Activated CD8-positive, alpha-beta memory T cell treated with anti-CD3 and anti-CD28 coated beads, Interleukin-2, amount 50 U/mL, for 4 hours (primary cell): Measurements from ENCODE around the gene SLC27A1.
A peak's percentile ranks its signal among the peaks of the same experiment; 100 is the strongest.
"Not testable (repeated sequence)": the region's sequence is repeated elsewhere in the genome, so short reads cannot be mapped to it uniquely, and the experiment has no call there.

ENCODE experiments used
- DNase-seq: peaks from one replicate; pipeline ENCODE4 v3.0.0-alpha.2; 2020

Gene SLC27A1

GRCh38 chr19:17512574-17512939 is 42.2 kb downstream of the SLC27A1 start:
- no peak for DNase-seq

DNA sequence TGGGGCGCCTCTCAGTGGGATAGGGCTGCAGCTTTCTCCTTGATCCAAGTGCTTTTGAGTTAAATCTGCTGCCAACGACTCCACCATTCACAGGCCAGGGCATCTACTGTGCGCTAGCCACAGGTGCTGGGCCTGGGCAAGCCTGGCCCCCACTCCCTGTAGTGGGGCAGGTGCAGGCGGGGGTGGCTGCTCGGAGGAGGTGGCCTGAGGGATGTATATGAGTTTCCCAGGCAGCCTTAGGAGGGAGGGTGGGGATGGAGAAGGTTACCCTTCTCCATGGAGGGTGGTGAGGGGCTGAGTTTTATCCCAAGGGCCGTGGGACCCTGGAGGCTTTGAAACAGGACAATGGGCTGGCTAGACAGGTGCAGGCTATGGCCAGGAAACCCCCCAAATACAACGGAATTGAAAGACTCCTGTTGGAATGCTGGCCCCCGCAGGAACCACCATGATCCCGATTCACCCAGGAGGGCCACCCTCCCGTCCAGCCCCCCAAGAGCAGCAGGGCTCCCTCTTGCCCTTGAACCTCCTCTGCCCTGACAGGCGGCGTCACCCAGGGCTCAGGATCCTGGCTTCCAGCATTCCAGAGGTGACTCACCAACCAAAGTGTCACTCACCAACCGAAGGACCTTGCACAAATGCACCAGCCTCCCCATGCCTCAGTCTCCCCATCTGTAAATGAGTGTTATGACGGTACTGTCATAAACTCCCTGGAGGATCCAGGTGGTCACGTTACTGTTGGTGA is 45.3 kb downstream of the SLC27A1 start:
- DNase-seq: no peak

DNA sequence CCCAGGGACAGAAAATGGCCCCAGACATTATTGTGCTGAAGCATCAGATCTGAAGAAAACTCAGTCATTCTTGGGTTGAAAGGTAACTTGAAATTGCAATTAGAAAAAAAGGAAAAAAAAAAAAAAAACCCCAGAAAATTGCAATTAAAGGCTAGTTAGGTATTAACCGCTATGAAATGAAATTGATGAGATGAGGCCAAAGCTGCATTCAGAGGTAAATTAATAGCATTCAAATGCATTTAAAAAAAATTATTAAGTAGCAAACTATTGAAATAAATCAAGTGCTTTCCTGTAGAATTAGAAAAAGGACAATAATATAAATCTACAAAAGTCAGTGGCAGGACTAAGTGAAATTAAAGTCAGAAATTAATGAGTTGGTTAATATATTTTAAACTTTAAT is 47.6 kb downstream of the SLC27A1 start:
- no peak for DNase-seq

- not testable (repeated sequence) for DNase-seq
These were observed 48.3 kb downstream of the SLC27A1 start for GRCh38 chr19:17518654-17519053.

DNA sequence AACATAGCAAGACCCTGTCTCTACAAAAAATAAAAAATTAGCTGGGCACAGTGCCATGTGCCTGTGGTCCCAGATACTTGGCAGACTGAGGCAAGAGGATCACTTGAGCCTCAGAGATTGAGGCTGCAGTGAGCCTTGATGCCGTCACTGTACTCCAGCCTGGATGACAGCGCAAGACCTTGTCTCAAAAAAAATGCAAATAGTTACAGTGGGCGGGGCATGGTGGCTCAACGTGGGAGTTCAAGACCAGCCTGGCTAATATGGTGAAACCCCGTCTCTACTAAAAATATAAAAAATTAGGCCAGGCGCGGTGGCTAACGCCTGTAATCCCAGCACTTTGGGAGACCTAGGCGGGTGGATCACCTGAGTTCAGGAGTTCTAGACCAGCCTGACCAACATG is 49.6 kb downstream of the SLC27A1 start:
- no peak for DNase-seq

GRCh38 chr19:17520865-17521264 is 50.5 kb downstream of the SLC27A1 start:
- no peak for DNase-seq

DNA sequence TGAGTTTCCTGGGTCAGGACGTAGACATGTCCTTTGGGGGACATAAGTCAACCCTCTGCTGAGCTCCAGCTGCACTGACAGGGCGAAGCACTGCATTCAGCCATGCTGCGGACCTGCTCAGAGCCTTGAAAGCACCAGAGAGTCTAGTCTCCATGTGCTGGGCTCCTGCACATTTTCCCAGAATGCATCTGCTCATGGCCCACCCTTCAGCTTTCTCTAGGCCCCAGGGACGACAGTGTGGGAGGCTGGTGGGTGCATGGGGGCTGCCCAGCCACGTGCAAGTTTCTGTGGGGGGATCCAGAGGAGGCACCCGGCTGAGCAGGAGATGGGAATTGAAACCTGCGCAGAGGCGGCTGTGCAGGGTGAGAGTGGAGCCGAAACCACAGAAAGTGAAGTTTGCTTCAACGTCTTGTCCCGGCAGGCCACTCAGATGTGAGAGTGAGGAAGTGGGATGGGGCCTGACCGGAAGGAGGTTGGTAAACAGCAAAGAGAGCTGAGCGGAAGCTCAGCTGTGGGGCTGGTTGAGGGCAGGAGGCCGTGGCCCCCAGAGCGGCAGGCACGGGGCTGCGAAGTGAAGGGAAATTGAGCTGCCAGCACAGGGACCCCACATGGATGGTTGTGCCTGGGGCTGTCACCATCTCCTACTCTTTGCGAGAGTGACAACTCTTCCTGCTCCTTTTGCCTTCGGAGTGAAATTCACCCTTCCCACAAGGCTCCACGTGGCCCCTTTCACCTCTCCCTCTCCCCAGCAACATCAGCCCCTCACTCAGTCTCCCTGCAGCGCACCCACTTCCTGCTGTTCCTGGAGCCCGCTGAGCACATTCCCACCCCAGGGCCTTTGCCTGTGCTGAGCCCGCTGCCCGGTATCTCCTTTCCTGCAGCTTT is 52.9 kb downstream of the SLC27A1 start:
- peak; percentile 32 for DNase-seq

GRCh38 chr19:17524651-17525050 is 54.3 kb downstream of the SLC27A1 start:
- no peak for DNase-seq

GRCh38 chr19:17525141-17525540 is 54.8 kb downstream of the SLC27A1 start:
- DNase-seq: no peak

- no peak for DNase-seq
These were observed 56.6 kb downstream of the SLC27A1 start for GRCh38 chr19:17526922-17527321.

- DNase-seq: no peak
These were observed 57.0 kb downstream of the SLC27A1 start for GRCh38 chr19:17527326-17527725.

DNA sequence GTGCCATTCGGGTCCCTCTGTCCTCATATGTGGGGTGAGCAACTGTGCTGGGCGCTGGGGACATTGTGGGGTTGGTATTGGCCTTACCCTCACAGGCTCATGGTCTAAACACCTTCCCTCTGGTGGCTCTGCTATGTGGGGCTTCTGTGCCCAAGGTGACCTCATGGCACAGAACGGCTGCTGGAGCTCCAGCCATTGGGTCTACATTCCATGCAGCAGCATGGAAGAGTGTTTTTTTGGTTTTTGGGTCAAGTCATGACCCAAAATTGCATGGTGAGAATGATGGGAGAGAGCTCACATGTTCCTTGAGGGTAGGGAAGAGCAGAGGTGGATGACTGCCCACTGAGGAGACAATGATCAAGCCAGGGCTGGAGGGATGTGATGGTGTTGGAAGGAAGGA is 58.3 kb downstream of the SLC27A1 start:
- DNase-seq: no peak

DNA sequence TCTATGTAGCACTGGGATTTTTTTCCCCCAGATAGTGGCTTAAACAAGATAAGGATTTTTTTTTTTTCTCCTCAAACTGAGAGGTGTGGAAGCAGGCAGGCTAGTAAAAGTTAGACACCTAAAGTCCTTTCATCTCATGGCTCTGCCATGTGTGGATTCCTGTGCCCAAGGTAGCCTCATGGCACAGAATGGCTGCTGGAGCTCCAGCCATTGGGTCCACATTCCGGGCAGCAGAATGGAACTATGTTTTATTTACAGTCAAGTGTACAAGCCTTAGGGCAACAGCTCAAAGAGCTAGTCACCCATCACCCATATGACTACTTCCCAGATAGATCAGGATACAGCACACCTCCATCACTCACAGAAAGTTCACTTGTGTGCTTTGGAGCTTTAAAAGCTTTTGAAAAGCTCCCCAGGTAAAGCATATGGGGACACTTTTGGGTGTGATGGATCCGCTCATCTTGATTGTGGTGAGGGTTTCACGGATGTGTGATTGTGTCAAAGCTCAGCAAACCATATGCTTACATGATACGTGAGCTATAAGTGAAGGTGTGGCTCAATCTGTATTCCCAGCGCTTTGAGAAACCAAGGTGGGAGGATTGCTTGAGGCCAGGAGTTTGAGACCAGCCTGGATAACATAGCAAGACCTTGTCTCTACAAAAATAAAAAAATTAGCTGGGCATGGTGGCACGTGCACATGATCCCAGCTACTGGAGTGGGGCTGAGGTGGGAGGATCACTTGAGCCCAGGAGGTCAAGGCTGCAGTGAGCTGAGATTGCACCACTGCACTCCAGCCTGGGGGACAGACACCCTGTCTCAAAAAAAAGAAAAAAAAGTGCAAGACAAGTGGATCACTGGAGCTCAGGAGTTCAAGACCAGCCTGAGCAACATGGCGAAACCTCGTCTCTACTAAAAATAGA is 59.2 kb downstream of the SLC27A1 start:
- DNase-seq: no peak

DNA sequence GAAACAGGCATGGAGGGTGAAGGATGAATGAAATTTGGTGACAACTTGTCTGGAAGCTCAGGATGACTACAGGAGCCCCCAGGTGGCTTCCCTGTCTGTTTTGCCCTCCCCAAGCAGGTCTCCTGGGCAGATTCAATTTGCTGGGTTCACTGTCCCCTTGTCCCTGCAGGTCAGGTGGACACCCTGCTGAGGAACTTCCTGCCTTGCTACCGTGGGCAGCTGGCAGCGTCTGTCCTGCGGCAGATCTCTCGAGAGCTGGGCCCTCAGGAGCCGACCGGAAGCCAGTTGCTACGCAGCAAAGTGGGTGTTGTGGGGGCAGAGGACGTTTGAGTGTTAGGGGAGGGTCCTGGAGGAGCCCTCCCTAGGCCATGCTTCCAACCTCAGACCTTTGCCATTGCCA is 60.3 kb downstream of the SLC27A1 start:
- no peak for DNase-seq

DNA sequence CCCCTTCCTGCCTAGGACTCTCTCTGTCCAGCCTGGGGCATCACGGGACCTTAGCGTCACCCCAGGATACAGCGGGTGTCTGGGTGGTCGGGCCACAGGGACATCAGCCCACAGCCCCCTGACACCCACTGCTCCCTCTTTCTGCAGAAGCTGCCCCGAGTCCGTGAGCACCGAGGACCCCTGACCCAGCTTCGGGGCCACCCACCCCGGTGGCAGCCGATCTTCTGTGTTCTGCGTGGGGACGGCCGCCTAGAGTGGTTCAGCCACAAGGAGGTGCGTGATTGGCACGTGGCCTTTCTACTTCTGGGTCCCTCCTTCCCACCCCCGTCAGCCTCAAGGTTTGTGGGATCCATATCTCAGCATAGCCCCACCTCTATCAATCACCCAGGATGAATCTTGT is 61.8 kb downstream of the SLC27A1 start:
- DNase-seq: no peak

DNA sequence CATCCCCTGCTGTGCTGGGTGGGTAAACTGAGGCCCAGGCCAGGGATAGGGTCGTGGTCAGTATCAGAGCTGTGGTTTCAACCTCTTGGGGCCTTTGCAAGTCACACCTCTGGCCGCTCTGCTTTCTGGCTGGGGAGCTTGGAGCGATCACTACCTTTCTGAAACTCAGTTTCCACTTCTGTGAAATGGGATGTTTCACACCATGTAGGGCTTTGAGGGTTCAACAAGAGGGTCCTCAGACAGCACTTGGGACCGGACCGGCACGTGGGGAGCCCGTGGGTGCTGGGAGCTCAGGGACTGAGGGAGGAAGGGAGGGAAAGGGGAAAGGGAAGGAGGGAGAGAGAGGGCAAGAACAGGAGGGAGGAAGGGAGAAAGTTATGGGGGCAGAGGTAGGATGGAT is 62.2 kb downstream of the SLC27A1 start:
- no peak for DNase-seq

DNA sequence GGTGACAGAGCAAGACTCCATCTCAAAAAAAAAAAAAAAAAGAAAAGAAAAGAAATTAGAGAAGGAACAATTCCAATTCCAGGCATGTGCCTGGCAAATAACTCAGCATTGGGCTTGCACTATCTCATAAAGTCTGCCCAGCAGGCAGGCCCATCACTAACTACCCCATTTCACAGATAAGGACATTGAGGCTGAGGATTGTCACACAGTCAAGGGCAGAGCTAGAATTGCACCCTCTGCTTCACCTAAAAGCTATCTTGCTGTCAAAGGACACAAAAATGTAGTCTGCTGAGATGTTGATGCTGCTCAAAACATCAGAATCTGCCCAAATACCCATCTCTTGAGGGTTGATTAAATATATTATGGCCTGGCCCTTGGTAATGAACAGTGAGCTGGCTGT is 64.4 kb downstream of the SLC27A1 start:
- DNase-seq: no peak

DNA sequence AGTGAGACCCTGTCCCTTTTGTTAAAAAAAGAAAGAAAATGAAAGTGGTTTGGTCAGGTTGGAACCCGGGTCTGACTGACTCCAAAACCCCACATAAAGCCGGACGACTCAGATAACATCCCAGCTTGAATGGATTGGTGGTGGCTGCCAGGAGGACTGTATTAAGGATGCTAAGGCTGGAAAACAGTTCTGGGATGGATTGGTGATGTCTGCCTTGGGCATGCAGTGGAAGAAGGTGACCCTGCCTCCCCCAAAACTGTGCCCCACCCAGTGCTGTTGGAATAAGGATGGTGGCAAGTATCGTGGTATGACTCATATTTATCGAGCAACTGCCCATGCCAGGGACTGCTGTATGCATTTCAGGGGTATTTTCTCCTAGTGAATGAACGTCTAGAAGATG is 66.6 kb downstream of the SLC27A1 start:
- no peak for DNase-seq

DNA sequence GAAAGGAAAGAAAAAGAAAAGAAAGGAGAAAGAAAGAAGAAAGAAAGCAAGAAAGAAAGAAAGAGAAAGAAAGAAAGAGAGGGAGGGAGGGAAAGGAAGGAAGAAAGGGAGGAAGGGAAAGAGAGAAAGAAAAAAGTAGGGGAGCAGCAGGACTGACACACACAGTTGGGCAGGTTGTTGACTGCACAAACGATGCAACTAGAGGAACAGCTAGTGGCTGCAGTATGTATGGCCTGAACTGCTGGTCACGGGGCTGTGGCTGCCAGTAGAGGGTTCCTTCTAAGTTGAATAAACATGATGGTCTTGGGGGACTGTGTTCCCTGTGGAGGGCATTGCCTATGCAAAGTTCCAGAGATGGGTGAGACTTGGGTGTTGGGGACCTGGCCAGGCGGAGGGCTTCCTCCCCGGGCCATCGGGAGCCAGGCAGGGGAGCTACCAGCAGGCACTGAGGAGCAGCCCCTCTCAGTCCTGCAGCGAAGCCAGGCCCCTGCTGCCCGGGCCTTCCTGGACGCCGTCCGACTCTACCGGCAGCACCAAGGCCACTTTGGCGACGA is 68.4 kb downstream of the SLC27A1 start:
- no peak for DNase-seq

DNA sequence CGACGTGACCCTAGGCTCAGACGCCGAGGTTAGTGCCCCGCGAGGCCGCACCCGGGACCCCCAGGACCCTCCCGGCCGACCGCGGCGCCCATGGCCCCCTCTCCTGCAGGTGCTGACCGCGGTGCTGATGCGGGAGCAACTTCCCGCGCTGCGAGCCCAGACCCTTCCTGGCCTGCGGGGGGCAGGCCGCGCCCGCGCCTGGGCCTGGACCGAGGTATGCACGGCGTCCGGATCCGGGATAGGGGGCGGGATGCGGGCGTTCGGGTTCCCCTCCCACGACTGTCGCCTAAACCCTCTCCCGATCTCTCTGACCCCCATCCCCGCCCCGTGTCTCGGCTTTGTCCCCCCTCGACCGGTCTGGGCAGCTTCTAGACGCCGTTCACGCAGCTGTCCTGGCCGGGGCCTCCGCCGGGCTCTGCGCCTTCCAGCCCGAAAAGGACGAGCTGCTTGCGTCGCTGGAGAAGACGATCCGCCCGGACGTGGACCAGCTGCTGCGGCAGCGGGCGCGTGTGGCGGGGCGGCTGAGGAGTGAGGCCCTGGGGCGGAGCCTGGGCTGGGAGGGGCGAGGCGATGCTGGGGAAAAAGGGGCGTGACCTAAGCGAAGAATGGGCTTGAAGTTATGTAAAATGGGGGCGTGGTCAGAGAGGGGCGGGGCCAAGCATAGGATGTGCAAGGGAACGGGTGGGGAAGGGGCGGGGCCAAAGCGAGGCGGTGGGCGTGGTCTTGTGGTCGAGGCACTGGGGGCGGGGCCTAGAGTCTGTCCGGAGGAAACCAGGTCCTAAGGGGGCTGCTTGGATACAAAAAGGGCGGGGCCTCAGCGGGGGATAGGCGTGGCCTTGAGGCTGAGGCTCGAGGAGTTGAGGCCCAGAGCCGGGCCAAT is 69.2 kb downstream of the SLC27A1 start:
- DNase-seq: peak; percentile 92

- no peak for DNase-seq
These were observed 69.8 kb downstream of the SLC27A1 start for GRCh38 chr19:17540174-17540573.
